Activated T-cell treated with anti-CD3 and anti-CD28 coated beads, Interleukin-2, amount 50 U/mL, for 72 hours (primary cell): ENCODE measurements around the gene STRN3. TPM values are rescaled to one million over a fixed set of nuclear protein-coding genes. Genes with fewer than 3 reads are reported as not detected.

ENCODE experiments used
- ATAC-seq, 2 donors: fragments of 150-1000 bp; cut with Tn5 transposase; replicated peaks in 1 of 2; 2 replicates each; pipeline ENCODE4 v1.10.0; 2021; ENCODE audit warnings: moderate library complexity in 2 of 2, mild to moderate bottlenecking in 1 of 2
- DNase-seq, 2 donors: peaks; one replicate each; pipeline ENCODE4 v3.0.0; 2021 to 2022; ENCODE audit warnings: mixed read lengths in 1 of 2
- H3K27ac Mint-ChIP-seq: one replicate; pipeline ENCODE4 v1.8.0; 2022; ENCODE audit warnings: mild to moderate bottlenecking, moderate library complexity, mixed read lengths
- H3K27me3 Mint-ChIP-seq: one replicate; pipeline ENCODE4 v1.8.0; 2022; ENCODE audit warnings: low read depth, mixed read lengths
- H3K36me3 Mint-ChIP-seq, 2 donors: one replicate each; pipeline ENCODE4 v1.8.0; 2022; ENCODE audit warnings: mixed read lengths in 2 of 2, mild to moderate bottlenecking in 1 of 2; ENCODE audit not compliant: insufficient read depth in 2 of 2
- H3K4me1 Mint-ChIP-seq: one replicate; pipeline ENCODE4 v1.8.0; 2022; ENCODE audit warnings: low read depth, mixed read lengths
- H3K4me3 Mint-ChIP-seq, 2 donors: one replicate each; pipeline ENCODE4 v1.8.0; 2022; ENCODE audit warnings: mild to moderate bottlenecking in 2 of 2, mixed read lengths in 2 of 2, moderate library complexity in 2 of 2
- H3K9me3 Mint-ChIP-seq, 2 donors: one replicate each; pipeline ENCODE4 v1.8.0; 2022; ENCODE audit warnings: mixed read lengths in 2 of 2
- total RNA-seq, 2 donors: library from RNA; stranded (reverse); gene quantifications; one replicate each; pipeline ENCODE4 v1.2.3, GENCODE V29; 2022

The STRN3 gene
- total RNA-seq, 2 donors from 2014 or later = 19.7 to 24.5 TPM

DNA sequence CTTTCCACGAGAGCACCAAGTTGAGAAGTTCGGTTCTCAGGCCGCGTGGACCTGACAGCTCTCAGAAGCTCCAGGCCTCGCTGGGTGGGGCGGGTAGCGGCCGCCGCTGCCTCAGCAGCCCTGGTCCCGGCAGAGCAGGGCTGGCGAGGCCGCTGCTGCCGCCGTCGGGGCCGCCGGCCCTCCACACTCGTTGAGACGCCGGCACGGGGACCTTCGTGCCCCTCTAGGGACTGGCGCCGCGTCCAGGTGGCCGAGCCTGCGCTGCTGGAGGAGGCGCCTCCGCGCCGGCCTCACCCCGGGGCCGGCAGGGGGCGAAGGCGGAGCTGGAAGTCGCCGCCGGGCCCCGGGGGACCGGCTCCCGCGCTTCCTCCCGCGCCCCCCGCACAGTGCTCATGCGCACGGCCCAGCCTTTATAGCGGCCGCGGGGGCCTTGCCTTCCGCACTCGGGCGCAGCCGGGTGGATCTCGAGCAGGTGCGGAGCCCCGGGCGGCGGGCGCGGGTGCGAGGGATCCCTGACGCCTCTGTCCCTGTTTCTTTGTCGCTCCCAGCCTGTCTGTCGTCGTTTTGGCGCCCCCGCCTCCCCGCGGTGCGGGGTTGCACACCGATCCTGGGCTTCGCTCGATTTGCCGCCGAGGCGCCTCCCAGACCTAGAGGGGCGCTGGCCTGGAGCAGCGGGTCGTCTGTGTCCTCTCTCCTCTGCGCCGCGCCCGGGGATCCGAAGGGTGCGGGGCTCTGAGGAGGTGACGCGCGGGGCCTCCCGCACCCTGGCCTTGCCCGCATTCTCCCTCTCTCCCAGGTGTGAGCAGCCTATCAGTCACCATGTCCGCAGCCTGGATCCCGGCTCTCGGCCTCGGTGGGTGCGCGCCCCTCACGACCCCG, 151.8 kb downstream of the STRN3 start, which contains the start of gene COCH:
COCH (plus strand) TSS at position 440 of the 879 bp plus-strand sequence; CDS start at position 820, 380 bp downstream.
- DNase-seq (peak; percentile 59 to 63), ATAC-seq (peak; percentile 81 to 83)
- H3K4me1 Mint-ChIP-seq = peaks cover 16% of the 10 kb centered on the region
- peaks cover 0 to 2% of the 10 kb centered on the region in 2 donors for H3K36me3 Mint-ChIP-seq
- H3K4me3 Mint-ChIP-seq = peak within 1 kb of the TSS; percentile 88 to 92
- no peaks in the 10 kb centered on the region for H3K9me3 Mint-ChIP-seq
- H3K27me3 Mint-ChIP-seq = peaks cover 67% of the 10 kb centered on the region
- no peak within 1 kb of the TSS for H3K27ac Mint-ChIP-seq

DNA sequence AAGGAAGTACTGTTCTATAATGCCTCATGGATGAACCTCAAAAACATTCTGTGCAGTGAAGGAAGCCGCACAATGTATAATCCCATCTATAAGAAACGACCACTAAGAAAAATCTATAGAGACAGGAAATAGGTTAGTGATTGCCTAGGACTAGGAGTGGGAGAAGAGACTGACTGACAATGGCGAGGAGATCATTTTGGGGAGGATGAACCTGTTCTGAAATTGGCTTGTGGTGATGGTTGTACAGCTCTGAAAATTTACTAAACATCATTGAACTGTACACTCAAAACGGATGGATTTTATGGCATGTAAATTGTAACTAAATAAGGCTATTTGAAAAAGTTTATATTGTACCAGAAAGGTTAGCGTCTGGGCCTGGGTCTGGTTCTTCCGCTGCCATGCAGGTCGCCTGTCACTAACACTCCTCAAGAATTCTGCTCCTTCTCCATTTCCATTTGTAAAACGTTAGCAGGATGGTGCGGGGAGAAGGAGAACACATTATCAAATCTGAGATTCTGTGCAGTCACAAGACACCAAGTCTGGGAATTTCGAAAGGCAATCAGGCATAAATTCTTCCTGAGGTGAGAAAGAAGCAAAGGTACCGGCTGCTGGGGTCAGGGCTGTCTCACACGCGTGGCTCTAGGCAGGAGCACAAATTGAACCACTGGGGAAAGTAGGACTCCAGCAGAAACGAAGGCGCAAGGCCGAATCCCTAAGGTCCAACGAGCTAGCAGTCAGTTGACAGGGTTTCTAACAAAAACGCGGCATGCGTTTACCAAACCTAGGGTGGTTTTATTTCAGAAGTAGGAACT, 152.7 kb downstream of the STRN3 start:
- no peaks in the 10 kb centered on the region for H3K9me3 Mint-ChIP-seq
- H3K4me3 Mint-ChIP-seq = peak overlapping the region; percentile 67 to 74
- H3K27ac Mint-ChIP-seq = no peak overlapping the region
- peaks cover 67% of the 10 kb centered on the region for H3K27me3 Mint-ChIP-seq
- ATAC-seq = no peak
- peaks cover 0 to 2% of the 10 kb centered on the region in 2 donors for H3K36me3 Mint-ChIP-seq
- peaks cover 16% of the 10 kb centered on the region for H3K4me1 Mint-ChIP-seq
- peak in 1 of 2 donors; percentile 1 for DNase-seq

DNA sequence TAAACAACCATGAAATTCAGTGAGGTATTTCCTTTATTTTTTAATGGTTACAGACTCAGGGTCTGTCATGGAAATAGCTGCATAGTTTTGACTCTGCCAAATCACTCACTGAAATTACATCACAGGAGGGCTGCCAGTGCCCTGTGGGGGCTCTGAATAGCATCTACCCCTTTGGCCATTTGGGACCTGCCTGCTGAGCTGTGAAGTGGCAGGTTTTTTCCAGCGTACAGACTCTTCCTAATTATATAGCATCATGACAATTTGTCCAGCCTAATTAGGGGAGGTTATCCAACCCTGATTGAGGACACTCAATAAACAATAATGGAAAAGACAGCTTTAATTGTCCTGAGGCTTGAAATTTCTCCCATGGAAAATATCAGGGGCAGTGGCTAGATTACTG, 153.6 kb downstream of the STRN3 start:
- Mint-ChIP-seq H3K9me3 (no peaks in the 10 kb centered on the region), H3K4me3 (no peak overlapping the region), H3K4me1 (peaks cover 16% of the 10 kb centered on the region), H3K27me3 (peaks cover 57% of the 10 kb centered on the region), H3K36me3 (peaks cover 0 to 2% of the 10 kb centered on the region in 2 donors), H3K27ac (no peak overlapping the region)
- no peak for ATAC-seq
- no peak for DNase-seq

DNA sequence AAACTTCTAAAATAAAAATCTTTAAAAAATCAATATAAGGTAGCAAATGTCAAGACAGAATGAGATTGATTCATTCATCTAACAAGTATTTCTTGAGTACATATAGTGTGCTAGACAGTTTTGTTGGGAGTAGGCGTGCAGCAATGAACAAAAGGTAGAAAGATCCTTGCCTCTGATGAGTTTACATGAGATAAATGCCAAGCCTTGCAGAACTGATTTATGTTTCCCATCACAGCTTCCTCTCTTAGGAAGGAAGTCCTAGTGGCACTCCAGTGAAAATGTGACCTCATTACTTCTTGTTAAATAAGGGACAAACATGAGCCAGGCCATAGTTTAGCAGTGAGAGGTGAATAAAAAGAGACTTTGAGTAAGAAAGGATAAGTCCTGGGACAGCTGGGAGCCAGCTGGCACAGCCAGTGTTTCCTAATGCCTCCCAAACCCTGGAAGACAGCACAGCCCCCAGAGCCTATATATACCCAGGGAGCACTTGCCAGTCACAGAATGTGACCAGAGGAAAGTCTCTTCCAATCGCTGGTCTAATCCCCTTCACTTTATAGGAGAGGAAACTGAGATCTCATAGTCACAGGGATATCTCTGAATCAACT, 156.5 kb downstream of the STRN3 start:
- no peak overlapping the region for H3K27ac Mint-ChIP-seq
- no peak for ATAC-seq
- peaks cover 41% of the 10 kb centered on the region for H3K27me3 Mint-ChIP-seq
- H3K4me3 Mint-ChIP-seq = no peak overlapping the region
- H3K4me1 Mint-ChIP-seq = peaks cover 9% of the 10 kb centered on the region
- peaks cover 0 to 2% of the 10 kb centered on the region in 2 donors for H3K36me3 Mint-ChIP-seq
- no peak for DNase-seq
- H3K9me3 Mint-ChIP-seq = no peaks in the 10 kb centered on the region

DNA sequence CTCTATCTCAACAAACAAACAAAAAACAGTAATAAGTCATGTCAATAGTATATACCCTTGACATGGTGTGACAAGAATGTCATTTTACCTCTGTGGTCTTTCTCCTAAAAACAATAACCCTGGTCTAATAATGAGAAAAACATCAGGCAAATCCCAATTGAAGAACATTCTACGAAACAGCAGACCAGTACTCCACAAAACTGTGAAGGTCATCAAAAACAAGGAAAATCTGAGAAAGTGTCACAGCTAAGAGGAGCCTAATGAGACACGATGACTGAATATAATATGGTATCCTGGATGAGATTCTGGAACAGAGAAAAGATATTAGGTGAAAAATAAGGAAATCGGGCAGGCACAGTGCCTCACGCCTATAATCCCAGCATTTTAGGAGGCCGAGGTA, 157.4 kb downstream of the STRN3 start:
- Mint-ChIP-seq H3K27me3 (peaks cover 48% of the 10 kb centered on the region), H3K27ac (no peak overlapping the region), H3K36me3 (peaks cover 0 to 2% of the 10 kb centered on the region in 2 donors), H3K9me3 (no peaks in the 10 kb centered on the region), H3K4me1 (peaks cover 9% of the 10 kb centered on the region), H3K4me3 (no peak overlapping the region)
- DNase-seq = no peak
- no peak for ATAC-seq

DNA sequence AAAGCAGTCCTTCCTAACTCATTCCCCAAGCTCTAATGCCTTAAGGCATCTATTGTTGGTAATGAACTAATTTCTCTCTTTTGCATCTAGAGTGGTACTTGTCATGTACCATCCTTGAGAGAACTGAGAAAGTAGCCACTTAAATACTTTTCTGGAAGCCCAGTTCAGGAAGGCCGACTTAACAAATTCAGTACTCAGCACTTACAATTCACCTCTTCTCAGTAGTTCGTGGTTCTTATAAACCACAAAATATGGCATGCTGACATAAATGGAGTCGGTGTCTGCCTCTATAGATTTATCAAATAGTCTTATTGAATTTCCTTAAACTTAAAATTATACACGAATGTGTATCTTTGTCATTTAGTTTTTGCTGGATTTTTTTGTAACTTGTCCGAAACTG, 161.2 kb downstream of the STRN3 start:
- Mint-ChIP-seq H3K4me1 (peaks cover 5% of the 10 kb centered on the region), H3K9me3 (no peaks in the 10 kb centered on the region), H3K27ac (no peak overlapping the region), H3K27me3 (peaks cover 47% of the 10 kb centered on the region), H3K4me3 (no peak overlapping the region), H3K36me3 (no peaks in the 10 kb centered on the region)
- ATAC-seq (no peak), DNase-seq (no peak)

DNA sequence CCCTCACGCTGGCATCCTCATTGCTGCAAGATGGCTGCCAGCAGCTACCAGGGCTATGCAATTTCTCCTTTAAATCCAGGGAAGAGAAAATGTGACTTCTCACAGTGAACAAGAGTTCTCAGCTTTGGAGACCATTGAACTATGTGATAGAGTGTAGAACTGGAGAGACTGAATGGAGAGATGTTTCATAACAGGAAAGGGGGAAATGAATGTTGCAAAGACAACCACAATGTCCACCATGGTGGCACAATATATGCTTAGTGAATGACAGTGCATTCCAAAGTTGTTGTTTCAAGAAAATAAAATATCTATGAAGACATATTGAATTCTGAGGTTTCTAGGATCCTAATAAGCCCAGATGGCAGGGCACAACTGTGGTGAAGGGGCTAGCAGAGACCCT, 165.0 kb downstream of the STRN3 start:
- DNase-seq (no peak), ATAC-seq (peak in 1 of 2 donors; percentile 61)
- no peak overlapping the region for H3K4me3 Mint-ChIP-seq
- H3K36me3 Mint-ChIP-seq = no peaks in the 10 kb centered on the region
- H3K9me3 Mint-ChIP-seq = no peaks in the 10 kb centered on the region
- H3K27ac Mint-ChIP-seq = no peak overlapping the region
- peaks cover 70% of the 10 kb centered on the region for H3K27me3 Mint-ChIP-seq
- peaks cover 6% of the 10 kb centered on the region for H3K4me1 Mint-ChIP-seq

DNA sequence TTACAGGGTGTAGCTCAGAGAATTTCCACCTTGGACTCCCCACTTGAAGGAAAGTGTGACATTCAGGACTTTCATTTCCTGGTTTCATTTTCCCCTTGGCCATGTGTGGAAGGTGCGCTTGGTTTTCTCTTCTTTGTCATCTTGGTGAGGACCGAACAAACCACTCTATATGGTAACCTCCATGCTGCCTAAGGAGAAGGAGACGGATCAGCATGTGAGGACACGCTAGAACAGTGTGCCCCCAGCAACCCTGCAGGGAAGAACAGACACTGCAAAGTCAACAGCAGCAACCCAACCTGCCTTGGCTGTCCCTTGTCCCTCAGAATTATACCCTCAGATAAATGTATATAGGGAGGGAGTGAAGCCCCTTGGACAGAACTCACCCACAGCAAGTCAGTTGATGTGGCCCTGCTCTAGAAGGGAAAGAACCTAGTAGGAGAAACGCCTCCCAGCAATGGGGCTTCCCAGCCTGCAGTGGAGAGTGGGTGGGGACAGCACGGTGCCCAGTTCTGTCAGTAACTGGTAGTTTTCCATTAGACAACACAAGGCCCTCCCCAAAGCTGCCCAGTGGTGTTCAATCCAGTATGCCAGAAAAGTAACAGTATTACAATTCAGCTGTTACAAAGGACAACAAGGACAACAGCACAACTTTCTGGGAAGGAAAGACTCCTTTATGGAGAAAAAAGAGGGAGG, 170.7 kb downstream of the STRN3 start:
- peak; percentile 51 to 52 for DNase-seq
- no peaks in the 10 kb centered on the region for H3K9me3 Mint-ChIP-seq
- H3K4me1 Mint-ChIP-seq = peaks cover 26% of the 10 kb centered on the region
- peaks cover 62% of the 10 kb centered on the region for H3K27me3 Mint-ChIP-seq
- peak; percentile 73 to 82 for ATAC-seq
- no peaks in the 10 kb centered on the region for H3K36me3 Mint-ChIP-seq
- H3K27ac Mint-ChIP-seq = no peak overlapping the region
- peak overlapping the region; percentile 52 to 81 for H3K4me3 Mint-ChIP-seq

DNA sequence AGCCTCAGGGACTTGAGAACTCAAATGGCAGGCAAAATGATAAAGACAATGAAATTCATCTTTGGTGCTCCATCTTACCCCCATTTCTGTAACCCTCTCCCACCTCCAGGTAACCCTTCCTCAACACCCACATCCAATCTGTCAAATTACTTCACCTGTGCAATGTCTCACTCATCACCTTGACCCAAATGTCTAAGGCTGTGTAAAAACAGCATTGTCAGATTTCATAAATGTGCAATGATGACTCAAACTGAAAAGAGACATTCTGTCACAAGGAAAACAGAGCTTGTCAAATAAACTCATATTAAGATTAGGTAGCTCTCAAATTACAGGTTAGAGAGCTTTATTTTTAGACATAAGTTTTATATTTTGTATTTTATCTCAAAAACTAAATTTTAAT, 171.7 kb downstream of the STRN3 start:
- no peak overlapping the region for H3K4me3 Mint-ChIP-seq
- H3K4me1 Mint-ChIP-seq = peaks cover 27% of the 10 kb centered on the region
- DNase-seq (peak; percentile 7 to 8), ATAC-seq (peak; percentile 65 to 69)
- no peaks in the 10 kb centered on the region for H3K9me3 Mint-ChIP-seq
- no peaks in the 10 kb centered on the region for H3K36me3 Mint-ChIP-seq
- H3K27me3 Mint-ChIP-seq = peaks cover 62% of the 10 kb centered on the region
- no peak overlapping the region for H3K27ac Mint-ChIP-seq

DNA sequence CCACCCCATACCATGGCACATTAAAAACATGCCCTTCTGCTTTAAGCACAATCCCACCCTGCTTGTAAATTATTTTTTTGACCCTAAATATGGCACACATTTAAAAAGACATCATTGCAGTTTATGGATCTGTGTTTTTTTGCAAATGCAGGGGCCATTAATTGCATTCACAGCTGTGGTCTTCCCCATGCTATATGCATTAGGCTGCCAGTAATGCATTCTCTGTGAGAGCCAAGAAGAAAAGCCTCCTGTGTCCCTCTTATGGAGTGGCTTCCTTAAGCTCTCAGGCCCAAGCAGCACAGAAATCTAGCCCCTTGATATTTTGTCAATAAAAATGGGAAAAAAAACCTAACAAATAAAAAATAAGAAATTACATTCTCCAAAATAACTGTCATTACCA, 172.2 kb downstream of the STRN3 start:
- peaks cover 27% of the 10 kb centered on the region for H3K4me1 Mint-ChIP-seq
- H3K36me3 Mint-ChIP-seq = no peaks in the 10 kb centered on the region
- no peak overlapping the region for H3K27ac Mint-ChIP-seq
- H3K27me3 Mint-ChIP-seq = peaks cover 61% of the 10 kb centered on the region
- no peak for DNase-seq
- H3K9me3 Mint-ChIP-seq = no peaks in the 10 kb centered on the region
- ATAC-seq = no peak
- no peak overlapping the region for H3K4me3 Mint-ChIP-seq

DNA sequence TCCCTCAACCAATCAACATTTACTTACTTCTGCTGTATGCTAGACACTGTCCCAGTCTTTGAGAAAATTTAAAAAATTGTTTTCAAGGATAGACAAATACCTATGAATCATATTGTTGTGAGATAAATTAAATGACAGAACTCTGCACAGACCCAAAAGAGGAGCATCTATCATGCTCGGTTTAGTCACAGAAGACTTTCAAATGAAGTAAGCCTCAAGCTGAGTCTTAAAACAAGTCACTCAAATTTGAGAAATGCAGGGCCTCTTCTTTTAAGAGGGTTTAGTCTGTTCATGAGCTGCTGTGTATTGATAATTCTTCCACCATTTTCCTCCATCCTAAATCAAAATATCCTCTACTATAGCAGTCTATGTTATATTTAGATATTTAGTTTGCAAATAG, 176.2 kb downstream of the STRN3 start:
- Mint-ChIP-seq H3K36me3 (no peaks in the 10 kb centered on the region), H3K27ac (no peak overlapping the region), H3K9me3 (no peaks in the 10 kb centered on the region), H3K4me3 (no peak overlapping the region), H3K4me1 (peaks cover 15% of the 10 kb centered on the region), H3K27me3 (peaks cover 59% of the 10 kb centered on the region)
- no peak for DNase-seq
- peak in 1 of 2 donors; percentile 67 for ATAC-seq

DNA sequence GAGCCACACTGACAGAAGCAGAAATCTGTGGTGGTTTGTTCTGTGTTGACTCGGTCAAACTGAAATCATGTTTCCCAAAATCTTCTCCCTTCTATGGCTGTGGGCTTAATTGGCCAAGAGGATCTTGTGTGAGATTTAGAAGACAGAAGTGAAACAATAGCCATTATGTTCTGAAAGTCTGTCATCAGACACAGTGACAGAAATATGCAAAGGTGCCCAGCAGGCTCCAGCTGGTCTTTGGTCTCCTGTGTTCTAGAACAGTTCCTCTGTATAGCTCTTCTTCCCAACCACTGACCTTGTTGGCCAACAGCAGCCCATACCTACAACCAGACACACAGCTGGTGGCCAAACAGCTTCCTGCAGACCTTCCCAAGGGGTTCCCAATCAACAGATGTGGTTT, 176.8 kb downstream of the STRN3 start:
- no peak overlapping the region for H3K4me3 Mint-ChIP-seq
- ATAC-seq = peak in 1 of 2 donors; percentile 3

More for the DNA sequence above, 176.8 kb downstream of the STRN3 start:
- peaks cover 8% of the 10 kb centered on the region for H3K4me1 Mint-ChIP-seq
- no peaks in the 10 kb centered on the region for H3K9me3 Mint-ChIP-seq
- H3K27ac Mint-ChIP-seq = no peak overlapping the region
- DNase-seq = no peak
- H3K27me3 Mint-ChIP-seq = peaks cover 59% of the 10 kb centered on the region
- no peaks in the 10 kb centered on the region for H3K36me3 Mint-ChIP-seq
